ENCODE data around the gene DCP1A. TPM values are rescaled to one million over a fixed set of nuclear protein-coding genes. Genes with fewer than 3 reads are reported as not detected.

DCP1A gene
- total and polyA plus RNA-seq, 9 of the 15 experiments (the other 6 are each of a cell fraction or from before 2014, with no cell fraction given): 6.6 to 33.7 (median 13.3) TPM

- WGBS (ENCODE audit: insufficient coverage, low coverage, missing lambda C conversion rate): 97% methylated on average over 3 of the region's 4 CpGs
- BruUV-seq (replicated peaks): no TSS peak
- CTCF ChIA-PET (ENCODE audit: low intra/inter-chr PET ratio): no interaction called here
- H3K4me2 ChIP-seq (ENCODE audit: insufficient read depth, low read length): no peak overlapping the region; the same call in 1 of the 2 replicates
- H3K9me3 ChIP-seq (replicated peaks; ENCODE audit: control insufficient read depth, insufficient read depth, low read depth, low read length): no peaks in the 10 kb centered on the region
- H2AFZ ChIP-seq (ENCODE audit: low read depth, low read length): no peak overlapping the region
- no peak for ATAC-seq
- peak overlapping the region in 1 of 2 experiments; percentile 75; a peak in 2 of 4 replicates for H3K9ac ChIP-seq (ENCODE audit: insufficient read depth in 1 of 2, low read depth in 2 of 2, low read length in 2 of 2)
- TF ChIP-seq ZNF253 (CRISPR knock-in tag; conservative IDR thresholded peaks at IDR 0.05) (no peak), BRD4 (IDR thresholded peaks at IDR 0.05) (no peak)
- no peaks in the 10 kb centered on the region for H3K9me1 ChIP-seq (ENCODE audit: control insufficient read depth, insufficient read depth, low read length)
- peaks cover 46% of the 10 kb centered on the region for H4K20me1 ChIP-seq (replicated peaks; ENCODE audit: control insufficient read depth, insufficient read depth, low read length)
- no peak for DNase-seq (ENCODE audit: extremely low read depth in 1 of 4, low spot score in 3 of 4)
- in situ Hi-C loops (cut with MboI) (no loop called here), intact Hi-C loops (cut with micrococcal nuclease) (no loop called here)
- no peak for FAIRE-seq
- peaks cover 97% of the 10 kb centered on the region for H3K79me2 ChIP-seq (ENCODE audit: control insufficient read depth, insufficient read depth, low read length)
- POLR2A ChIA-PET: interaction anchor here (0.6 kb wide), 1 partner anchor 14 kb away, joined by 3 read pairs; no protein-coding TSS in a partner anchor
- H3K4me1 ChIP-seq (replicated peaks in 1 of 2; ENCODE audit: control insufficient read depth in 2 of 2, insufficient read depth in 2 of 2, low read length in 2 of 2): peaks cover 36 to 55% of the 10 kb centered on the region in 2 experiments; a peak in 4 of 5 replicates
- no peak overlapping the region for H3K4me3 ChIP-seq
- peaks cover 46% of the 10 kb centered on the region for H3K36me3 ChIP-seq (ENCODE audit: control insufficient read depth, insufficient read depth, low read length)
- H3K27ac ChIP-seq (ENCODE audit: extremely low read depth, low read depth, low read length): peak overlapping the region; percentile 30; the same call in 1 of the 3 replicates
- no peaks in the 10 kb centered on the region for H3K27me3 ChIP-seq (ENCODE audit: control insufficient read depth in 2 of 2, insufficient read depth in 2 of 2, low read length in 2 of 2)
Measured at GRCh38 chr3:53250881-53251605, 96.3 kb downstream of the DCP1A start.

DNA sequence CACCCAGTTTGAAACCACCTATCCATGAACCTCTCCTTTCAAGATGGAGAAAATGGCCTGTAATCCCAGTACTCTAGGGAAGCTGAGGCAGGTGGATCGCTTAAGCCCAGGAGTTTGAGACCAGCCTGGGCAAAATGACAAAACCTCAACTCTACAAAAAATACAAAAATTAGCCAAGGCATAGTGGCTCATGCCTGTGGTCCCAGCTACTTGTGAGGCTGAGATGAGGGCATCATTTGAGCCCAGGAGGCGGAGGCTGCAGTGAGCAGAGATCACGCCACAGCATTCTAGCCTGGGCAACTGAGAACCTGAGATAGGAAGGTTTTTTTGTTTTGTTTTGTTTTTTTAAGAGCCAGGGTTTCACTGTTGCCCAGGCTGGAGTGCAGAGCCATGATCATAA, 96.9 kb downstream of the DCP1A start:
- DNase-seq (ENCODE audit: extremely low read depth in 1 of 4, low spot score in 3 of 4) (no peak), ATAC-seq (no peak), FAIRE-seq (no peak)
- in situ Hi-C loops (cut with MboI): no loop called here
- H2AFZ ChIP-seq (ENCODE audit: low read depth, low read length): no peak overlapping the region
- intact Hi-C loops (cut with micrococcal nuclease): no loop called here
- peaks cover 99% of the 10 kb centered on the region for H3K79me2 ChIP-seq (ENCODE audit: control insufficient read depth, insufficient read depth, low read length)
- ChIA-PET POLR2A (interaction anchor here (0.6 kb wide), 2 partner anchors 14 to 35 kb away, joined by 3 read pairs; no protein-coding TSS in a partner anchor), CTCF (ENCODE audit: low intra/inter-chr PET ratio) (no interaction called here)
- H3K4me3 ChIP-seq: no peak overlapping the region
- peak overlapping the region in 1 of 2 experiments; percentile 35; a peak in 1 of 4 replicates for H3K9ac ChIP-seq (ENCODE audit: insufficient read depth in 1 of 2, low read depth in 2 of 2, low read length in 2 of 2)
- peaks cover 49% of the 10 kb centered on the region for H4K20me1 ChIP-seq (replicated peaks; ENCODE audit: control insufficient read depth, insufficient read depth, low read length)
- H3K36me3 ChIP-seq (ENCODE audit: control insufficient read depth, insufficient read depth, low read length): peaks cover 51% of the 10 kb centered on the region
- H3K4me2 ChIP-seq (ENCODE audit: insufficient read depth, low read length): no peak overlapping the region
- no peaks in the 10 kb centered on the region for H3K9me1 ChIP-seq (ENCODE audit: control insufficient read depth, insufficient read depth, low read length)
- 87% methylated on average over 3 of the region's 3 CpGs for WGBS (ENCODE audit: insufficient coverage, low coverage, missing lambda C conversion rate)
- H3K4me1 ChIP-seq (replicated peaks in 1 of 2; ENCODE audit: control insufficient read depth in 2 of 2, insufficient read depth in 2 of 2, low read length in 2 of 2): peaks cover 36 to 51% of the 10 kb centered on the region in 2 experiments; a peak in 4 of 5 replicates
- no peaks in the 10 kb centered on the region for H3K9me3 ChIP-seq (replicated peaks; ENCODE audit: control insufficient read depth, insufficient read depth, low read depth, low read length)
- no peaks in the 10 kb centered on the region for H3K27me3 ChIP-seq (ENCODE audit: control insufficient read depth in 2 of 2, insufficient read depth in 2 of 2, low read length in 2 of 2)
- no peak overlapping the region for H3K27ac ChIP-seq (ENCODE audit: extremely low read depth, low read depth, low read length)
- no TSS peak for BruUV-seq (replicated peaks)
- no peak for TF ChIP-seq NFIC (IDR thresholded peaks at IDR 0.05)
- TF ChIP-seq ZNF165 (CRISPR knock-in tag; IDR thresholded peaks at IDR 0.05; ENCODE audit: borderline replicate concordance): no peak
- TF ChIP-seq NR2C2 (CRISPR knock-in tag; IDR thresholded peaks at IDR 0.05): no peak
- no peak for TF ChIP-seq NR2C2 (tag; IDR thresholded peaks at IDR 0.05)
- TF ChIP-seq ZNF347 (CRISPR knock-in tag; IDR thresholded peaks at IDR 0.05; ENCODE audit: low read depth): no peak
- no peak for TF ChIP-seq NONO (IDR thresholded peaks at IDR 0.05; ENCODE audit: low read depth in 2 of 2, low read length in 1 of 2)
- no peak for TF ChIP-seq FOXK1 (CRISPR knock-in tag; IDR thresholded peaks at IDR 0.05; ENCODE audit: borderline replicate concordance)
- no peak for TF ChIP-seq SMARCA5 (IDR thresholded peaks at IDR 0.05)
- no peak for TF ChIP-seq CSDE1 (IDR thresholded peaks at IDR 0.05)
- TF ChIP-seq MXI1 (IDR thresholded peaks at IDR 0.05; ENCODE audit: low read depth, low read length): no peak

Measured in K562 (cell line).